GM10847 (cell line): ENCODE measurements around the gene SESTD1.

Experiments used
- POLR2A ChIP-seq: IDR thresholded peaks from 2 replicates; pipeline ENCODE4 v1.6.1; 2011; ENCODE audit not compliant: insufficient read length; ENCODE audit errors: extremely low read depth

SESTD1 gene

GRCh38 chr2:179057737-179058136 is 206.9 kb downstream of the SESTD1 start:
- TF ChIP-seq POLR2A = no peak
